HG02610 (cell line): ENCODE results near the gene SHISA2.

ENCODE experiments used
- ATAC-seq: cut with Tn5 transposase; IDR thresholded peaks from one replicate; pipeline ENCODE4 v1.9.1; 2021; ENCODE audit warnings: mild to moderate bottlenecking, moderate library complexity; ENCODE audit not compliant: unreplicated experiment

The SHISA2 gene

DNA sequence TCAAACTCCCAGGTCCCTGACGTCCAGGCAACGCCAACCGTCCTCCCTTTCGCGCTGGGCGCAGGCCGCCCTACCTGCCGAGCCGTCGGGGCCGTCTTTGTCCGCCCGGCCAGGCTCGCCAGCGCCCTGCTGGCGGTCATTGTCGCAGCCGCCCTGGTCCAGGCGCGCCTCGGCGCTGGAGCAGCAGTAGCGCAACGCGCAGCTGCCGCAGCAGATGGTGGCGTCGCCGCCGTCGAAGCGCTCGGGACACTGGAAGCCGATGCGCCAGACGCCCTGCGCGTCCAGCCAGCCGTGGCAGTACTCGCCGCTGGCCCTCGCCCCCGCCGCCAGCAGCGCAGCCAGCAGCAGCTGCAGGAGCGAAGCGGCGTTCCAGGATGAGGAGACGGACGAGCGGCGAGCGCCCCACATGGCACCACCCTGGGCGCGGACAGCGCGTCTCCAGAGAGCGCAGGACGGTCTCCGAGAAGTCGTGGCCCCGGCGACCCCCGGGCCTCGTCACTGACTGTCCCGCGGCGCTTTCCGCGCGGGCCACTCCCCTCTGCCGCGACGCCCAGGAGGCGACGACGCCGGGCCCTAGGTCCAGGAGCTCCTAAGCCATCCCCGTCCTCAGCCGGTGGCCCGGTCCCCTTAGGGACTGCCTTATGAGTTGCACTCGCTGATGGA lies 1.1 kb downstream of the SHISA2 start:
- no peak for ATAC-seq

DNA sequence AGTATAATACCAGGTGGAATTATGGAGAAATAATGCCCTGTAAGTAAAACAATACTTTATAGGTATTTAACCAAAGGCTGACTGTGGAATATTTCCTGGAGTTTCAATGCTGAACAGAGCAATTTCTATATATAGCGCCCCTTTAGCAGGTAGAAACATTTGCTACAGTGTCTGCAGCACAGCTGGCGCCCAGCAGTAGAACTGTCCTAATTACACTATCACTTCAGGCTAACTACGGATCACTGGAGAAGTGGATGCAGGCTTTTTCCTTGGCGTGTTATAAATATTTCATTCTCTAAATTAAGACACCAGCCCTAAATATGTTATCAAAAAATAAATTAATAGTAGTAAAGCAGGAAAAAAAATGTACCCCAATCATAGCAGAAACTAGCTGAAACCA lies 3.1 kb downstream of the SHISA2 start:
- no peak for ATAC-seq

DNA sequence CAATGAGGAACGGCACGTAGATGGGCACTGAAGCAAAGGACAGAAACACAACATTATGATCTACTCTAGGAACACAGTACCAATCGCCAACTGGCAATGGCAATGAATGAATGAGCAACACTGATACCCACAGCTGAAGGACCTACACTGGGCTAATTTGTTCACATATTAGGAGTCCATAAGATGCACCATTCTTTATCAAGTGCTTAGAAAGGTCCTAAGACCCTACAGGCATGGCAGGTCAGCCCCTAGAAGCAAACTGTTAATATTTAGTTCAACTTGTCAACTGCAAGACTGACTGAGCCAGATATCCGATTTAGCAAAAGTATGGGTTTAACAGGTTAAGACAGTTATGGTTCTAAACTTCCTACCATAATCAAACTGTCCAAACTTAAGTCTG lies 4.8 kb downstream of the SHISA2 start:
- no peak for ATAC-seq

DNA sequence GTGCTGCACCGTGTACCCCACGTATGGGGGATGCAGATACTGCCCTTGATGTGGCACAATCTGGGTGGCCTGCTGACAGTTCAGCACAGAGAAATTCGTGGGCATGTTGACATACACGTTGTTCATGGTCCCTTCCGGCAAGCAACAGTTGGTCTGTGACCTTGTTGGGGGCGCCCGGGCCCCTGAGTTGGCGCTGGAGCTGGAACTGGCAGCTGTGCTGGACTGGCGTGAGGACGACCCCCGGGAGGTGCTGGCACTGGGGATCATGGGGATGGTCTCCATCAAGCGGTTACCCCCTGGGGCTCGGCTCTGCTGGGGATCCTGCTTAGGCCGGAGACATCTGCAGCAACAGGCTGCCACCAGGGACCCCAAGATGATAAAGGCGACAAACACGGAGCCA lies 5.2 kb downstream of the SHISA2 start:
- no peak for ATAC-seq

DNA sequence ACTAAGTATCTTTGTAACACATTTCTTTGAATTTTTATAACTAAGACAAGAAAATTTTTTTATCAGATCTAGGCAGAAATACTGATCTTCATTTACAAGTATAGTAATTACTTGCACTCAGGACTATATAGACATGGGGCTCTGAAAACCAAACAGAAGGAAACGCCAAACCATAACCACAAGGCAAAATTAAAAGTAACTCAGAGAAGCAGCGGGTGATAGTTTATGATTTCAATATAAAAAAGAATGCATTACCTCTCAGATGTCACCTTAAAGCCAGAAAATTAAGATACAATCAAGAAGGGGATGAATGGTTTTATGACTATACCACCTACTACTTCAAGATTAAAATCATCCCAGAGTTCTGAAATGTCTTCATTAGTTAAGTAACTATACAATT lies 6.7 kb downstream of the SHISA2 start:
- no peak for ATAC-seq

DNA sequence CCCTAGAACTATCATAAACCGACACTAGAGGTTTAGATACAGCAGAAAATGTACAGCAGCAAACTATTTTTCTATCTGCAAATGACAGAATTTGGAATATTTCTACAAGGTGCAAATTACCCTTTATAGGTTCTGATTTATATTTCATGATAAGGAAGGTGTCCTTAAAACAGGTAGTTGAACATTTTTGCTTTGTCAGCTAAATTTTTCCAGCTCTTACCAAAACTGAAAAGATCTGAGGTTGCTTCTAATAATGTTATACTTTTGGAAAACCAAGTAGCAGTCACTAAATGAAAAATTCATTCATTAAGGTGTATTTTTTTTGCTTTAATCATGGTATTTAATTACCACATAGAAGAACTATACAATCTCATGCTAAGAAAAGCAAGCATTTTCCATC lies 9.0 kb downstream of the SHISA2 start:
- no peak for ATAC-seq

DNA sequence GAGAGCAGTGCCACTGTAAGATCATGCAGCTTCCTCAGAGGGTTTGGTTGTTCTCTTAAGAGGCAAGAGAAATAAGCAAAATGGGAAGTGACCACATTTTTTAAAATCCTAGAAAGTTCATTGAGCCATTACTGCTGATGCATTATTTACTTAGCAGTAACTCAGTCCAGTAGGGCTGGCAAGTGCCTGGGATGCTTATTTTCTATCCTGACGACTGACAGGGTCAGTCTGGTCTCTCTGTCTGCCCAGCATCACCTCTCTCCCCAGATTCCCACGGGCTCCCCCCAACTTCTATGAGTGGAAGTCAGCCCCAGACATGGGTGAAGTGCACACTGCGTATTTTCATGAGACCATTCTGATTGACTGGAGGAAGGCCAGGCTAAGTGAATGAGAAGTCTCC lies 10.4 kb downstream of the SHISA2 start:
- no peak for ATAC-seq

DNA sequence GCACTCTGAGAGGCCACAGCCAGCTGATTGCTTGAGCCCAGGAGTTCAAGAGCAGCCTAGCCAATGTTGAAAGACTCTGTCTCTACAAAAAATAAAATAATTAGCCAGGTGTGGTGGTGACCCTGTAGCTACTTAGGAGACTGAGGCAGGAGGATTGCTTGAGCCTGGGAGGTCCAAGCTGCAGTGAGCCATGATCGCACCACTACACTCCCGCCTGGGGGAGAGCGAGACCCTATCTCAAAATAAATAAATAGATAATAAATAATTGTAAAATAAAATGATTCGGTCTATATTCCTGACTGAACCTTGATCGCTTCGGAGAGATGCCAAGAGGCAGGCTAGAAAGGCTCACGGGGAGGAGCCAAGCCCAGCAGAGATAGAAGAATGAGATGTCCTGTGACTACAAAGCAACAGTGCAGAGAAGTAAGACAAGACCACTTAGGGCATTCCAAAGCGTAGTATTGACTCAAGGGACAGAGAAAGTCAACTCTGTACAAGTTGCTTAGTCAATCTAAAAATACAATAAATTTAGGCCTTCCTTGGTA lies 12.8 kb downstream of the SHISA2 start:
- ATAC-seq: no peak

DNA sequence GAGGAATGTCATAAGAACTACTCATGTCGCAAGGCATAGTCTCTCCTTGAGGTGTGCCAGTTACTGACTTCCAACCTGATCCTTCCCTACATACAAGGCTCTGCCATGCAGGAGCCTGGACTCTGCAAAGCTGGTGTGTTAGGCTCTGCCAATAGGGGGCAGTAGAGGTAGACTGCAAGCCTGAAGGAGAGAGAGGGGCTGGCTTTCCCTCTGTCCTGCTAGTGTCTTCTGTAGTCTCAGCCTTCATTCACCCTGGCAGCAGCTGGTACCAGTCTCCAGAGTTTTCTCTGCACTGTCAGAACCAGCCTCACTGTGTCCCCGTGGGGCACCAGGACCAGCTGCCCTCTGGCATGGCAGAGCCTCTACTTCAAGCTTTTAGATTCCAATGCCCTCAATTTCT lies 14.5 kb downstream of the SHISA2 start:
- ATAC-seq: no peak

DNA sequence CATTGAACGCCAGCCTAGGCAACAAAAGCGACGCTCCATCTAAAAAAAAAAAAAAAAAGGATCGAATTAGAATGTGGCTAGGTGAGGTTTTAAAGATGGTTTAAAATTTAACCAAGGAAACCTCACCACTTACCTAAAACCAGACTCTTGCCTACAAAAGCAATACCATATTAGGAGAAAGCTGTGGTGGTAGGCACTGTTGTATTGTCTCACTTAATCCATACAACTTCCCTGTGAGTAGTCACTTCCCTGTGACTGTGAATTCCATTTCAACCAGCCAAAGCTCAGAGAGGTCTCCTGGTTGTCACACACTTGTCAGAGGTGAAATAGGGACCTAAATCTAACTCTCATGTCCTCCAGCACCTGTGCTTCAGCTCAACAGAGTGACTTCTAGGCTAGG lies 15.4 kb downstream of the SHISA2 start:
- no peak for ATAC-seq

DNA sequence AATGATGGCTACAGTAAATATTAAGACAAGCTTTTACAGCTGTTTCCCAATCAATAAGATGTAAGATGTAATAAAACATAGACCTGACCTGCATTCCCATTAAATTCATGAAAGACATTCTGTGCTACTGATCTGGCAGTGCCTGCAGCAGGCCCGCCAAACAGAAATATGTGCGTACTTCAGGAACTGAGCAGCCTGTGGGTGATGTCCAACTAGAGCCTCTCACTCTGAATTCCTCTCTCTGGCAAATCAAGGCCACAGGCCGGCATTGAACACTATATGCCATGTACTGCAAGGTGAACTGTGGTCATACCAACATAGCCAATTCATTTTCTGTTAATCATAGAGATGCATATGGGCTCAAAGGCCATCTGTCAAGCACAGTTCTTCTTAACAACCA lies 17.8 kb downstream of the SHISA2 start:
- ATAC-seq: no peak

DNA sequence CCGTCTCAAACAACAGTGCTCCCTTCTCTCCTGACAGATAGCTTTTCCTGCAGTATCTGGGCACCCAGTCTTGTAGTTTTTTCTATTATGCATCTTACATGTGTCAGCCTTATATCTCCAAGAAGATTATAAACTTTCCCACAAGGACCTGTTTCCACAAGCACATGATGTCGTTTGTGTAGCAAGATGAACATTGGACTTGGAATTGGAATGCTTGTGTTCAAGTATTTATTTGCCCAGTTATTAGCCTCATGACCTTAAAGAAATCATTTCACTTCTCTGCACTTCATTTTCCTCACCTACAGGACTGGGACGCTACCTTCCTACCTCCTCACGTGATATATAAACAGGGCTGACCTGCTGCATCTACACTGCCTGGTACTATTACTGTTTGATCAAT lies 21.5 kb downstream of the SHISA2 start:
- no peak for ATAC-seq

DNA sequence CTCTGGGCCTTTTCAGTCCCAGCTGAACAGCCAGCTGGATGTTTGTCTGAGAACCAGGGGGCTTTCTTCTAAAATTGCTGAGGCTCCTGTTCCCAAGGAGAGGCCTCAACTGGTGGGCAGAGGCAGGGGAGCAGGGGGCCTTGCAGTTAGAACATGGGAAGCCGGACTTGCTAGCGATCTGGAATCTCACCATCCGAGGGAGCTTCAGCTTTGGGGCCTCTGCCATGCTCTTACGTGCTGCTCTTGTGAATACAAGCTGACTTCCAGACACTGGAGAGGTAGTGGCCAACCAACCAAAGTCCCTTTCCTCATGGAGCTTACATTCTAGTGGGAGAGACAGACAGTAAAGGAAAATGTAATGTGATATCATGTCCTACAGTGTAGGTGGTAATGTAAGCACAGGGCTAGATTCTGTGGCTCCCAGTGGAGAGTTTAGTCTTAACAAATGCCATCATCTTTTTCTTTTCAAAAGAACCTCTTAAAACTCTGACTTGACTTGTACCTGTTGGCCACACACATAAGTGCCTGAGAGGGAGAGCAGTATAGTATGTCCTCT lies 22.2 kb downstream of the SHISA2 start:
- no peak for ATAC-seq

DNA sequence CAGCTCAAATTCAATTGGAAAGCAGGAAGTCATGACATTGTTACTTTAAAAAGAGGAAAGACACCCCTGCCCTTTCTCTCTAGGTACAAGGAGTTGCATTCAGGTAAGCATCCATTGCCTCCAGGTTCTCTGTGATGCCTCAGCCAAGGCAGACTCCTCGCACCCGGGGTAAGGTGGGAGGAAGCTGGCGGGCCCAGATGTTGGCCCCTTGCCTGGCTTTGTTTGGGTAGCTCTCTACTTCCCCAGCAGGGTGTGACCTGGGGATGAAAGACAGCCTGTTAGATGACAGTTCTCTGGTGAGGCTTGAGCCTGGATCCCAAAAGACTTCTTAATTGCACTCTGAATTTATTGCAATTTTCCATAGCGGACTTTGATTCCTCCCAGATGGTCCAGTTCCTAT lies 25.6 kb downstream of the SHISA2 start:
- ATAC-seq: no peak

DNA sequence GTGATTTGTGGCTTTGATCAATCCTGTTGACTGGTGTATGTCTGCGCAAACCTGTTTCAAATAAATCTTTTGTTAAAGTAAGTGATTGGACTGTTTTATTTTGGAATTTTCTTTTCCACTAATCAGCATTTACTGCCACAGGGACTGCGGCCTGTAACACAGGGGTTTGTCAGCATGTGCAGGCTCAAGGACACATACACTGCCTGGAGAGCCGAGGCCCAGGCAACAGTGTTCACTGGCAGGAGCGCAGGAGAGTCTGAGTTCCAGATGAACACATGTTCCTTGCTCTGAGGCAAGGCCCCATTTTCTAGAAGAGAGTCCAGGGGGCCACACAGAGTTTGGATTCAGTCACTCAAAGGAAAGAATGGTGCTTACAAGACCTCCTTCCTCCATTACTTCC lies 26.0 kb downstream of the SHISA2 start:
- no peak for ATAC-seq

DNA sequence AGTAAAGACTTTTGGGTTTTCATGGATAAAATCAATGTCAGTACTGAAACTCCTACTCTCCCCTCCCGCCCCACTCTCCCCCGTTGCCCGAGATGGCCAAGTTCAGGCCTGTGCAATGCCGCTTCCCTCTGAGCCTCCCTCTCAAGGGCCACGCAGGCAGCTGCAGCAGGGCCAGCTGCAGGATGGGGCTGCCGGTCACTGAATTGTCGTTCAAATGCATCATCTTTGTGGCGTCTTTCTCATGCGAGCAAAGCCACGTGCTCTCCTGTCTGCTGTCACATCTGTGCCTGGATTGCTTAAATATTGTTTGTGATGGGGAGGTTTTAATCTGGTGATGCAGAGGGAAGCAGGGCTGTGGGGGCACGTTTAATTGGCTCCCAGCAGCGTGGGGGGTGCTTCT lies 26.6 kb downstream of the SHISA2 start:
- ATAC-seq: no peak

DNA sequence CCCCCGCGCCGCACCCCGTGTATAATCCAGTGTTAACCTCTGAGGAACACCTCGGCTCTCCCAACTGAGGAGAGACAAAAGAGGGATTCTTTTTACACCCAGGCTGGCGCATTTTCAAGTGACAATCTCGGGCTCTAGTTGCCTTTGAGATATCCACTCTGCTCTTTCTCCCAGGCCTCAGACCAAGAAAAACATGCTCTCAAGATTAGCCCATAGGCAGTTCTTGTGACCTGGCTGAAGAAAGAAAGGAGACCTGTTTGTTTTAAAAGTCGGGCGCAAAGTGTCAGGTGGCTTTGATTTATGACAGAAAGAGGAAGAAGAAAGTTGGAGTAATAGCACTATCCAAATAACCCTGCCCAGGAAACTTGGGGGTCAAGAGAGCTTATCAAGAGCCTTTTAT lies 27.3 kb downstream of the SHISA2 start:
- no peak for ATAC-seq

DNA sequence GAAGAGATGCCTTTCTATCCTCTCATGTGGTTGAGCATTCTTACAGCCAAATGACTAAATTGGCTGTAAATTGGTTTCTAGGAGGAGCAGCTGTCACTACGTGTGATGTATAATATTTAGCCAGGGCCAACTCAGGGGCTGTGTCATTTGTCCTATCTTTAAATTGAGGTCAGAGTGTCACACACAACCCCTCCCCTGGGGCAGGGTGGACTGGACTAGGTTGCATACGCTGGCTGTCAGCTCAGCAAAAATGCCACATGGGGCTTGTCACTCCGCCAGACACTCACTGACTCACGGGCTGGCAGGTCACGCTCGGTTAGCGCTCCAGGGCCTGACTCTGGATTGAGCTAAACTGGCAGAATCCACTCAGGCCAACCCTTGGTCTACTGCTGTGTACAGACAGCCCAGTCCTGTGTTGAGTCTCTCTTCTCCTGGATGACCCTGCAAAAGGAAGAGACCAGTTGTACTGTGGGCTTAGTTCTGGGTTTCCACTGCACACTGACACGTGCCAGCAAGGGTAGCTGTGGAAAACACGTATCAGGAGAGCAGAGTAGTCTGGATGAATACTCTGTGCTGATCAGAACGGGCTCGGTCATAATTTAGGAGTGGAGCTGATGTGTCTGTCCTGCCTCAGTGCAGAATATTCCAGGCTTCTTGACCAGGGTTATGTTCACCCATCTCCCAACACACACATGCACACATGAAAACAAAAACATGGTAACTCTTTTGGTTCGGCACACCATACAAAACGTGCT lies 29.1 kb downstream of the SHISA2 start:
- no peak for ATAC-seq

DNA sequence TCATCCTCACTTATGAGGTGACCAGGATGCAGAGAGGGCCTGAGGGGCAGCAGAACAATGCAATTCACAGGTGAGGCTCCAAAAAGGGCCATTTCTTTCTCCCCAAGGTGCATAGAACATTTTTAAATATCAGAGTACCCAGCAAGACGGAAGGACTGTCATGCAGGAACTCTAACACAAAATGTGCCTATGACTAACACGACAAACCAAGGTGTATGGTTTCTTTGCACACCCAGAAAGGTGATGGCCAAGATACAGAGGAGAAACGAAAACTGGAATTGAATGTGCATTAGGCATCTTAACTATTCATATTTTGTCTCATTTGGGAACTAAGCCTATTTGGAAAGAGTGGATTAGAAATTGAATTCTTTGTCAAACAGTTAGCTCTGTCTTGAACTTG lies 29.9 kb downstream of the SHISA2 start:
- ATAC-seq: no peak

DNA sequence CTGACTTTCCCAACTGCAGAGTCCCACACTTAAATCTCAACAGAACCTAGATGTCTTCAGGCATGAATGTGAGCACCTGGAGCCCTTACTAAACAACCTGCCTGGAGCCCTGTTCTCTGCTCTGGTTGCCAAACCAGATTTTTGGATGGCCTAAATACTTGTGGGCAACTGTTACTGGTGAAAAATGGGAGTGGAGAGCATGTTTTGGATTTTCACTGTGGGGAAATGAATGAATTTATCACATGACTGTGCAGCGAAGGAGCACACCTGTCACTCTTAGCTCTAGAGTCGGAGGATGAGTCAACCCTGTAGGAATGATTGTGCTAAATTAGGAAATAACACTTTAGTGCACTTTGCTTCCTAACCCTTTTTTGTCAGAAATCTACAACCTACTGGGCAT lies 30.3 kb downstream of the SHISA2 start:
- ATAC-seq: no peak

DNA sequence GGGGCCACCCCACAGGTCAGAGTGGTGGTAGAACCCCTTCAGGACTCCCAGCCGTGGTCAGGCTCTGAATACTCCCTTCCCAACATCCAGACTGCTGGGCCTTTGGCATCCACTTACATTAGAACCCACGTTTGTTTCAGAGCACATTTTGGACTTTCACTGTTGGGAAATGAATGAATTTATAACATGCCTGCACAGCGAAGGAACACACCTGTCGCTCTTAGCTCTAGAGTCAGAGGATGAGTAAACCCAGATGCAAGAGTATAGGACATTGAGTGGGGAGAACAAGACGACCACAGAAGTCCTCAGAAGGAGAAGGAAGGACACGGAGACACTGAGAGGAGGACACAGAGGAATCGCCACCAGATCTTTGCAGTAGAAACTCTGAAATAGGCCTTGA lies 30.9 kb downstream of the SHISA2 start:
- ATAC-seq: no peak
